ENCODE measurements around the gene TMPRSS4.

Gene TMPRSS4

GRCh38 chr11:118128721-118129470, 52.0 kb downstream of the TMPRSS4 start:
- Histone ChIP-seq H3K9ac (ENCODE audit: low read length) (no peak overlapping the region), H3K36me3 (replicated peaks; ENCODE audit: insufficient read depth, low read length) (no peaks in the 10 kb centered on the region), H3K4me1 (ENCODE audit: low read length) (no peaks in the 10 kb centered on the region), H3K9me3 (replicated peaks; ENCODE audit: insufficient read depth, low read length) (no peaks in the 10 kb centered on the region), H3K9me2 (replicated peaks; ENCODE audit: insufficient read depth, low read length) (no peaks in the 10 kb centered on the region), H3K4me2 (ENCODE audit: low read depth, low read length) (no peak overlapping the region), H3F3A (ENCODE audit: insufficient read depth, low read length) (no peaks in the 10 kb centered on the region), H3K27me3 (replicated peaks; ENCODE audit: insufficient read depth, low read length) (no peaks in the 10 kb centered on the region), H4K20me1 (ENCODE audit: insufficient read depth, low read length) (no peaks in the 10 kb centered on the region), H3K27ac (ENCODE audit: low read length) (no peak overlapping the region), H2AFZ (ENCODE audit: low read length) (no peak overlapping the region), H3K4me3 (ENCODE audit: low read length) (no peak overlapping the region), H3K79me2 (ENCODE audit: low read length) (no peaks in the 10 kb centered on the region)
- no peak for TF ChIP-seq EZH2phosphoT487 (IDR thresholded peaks at IDR 0.05; ENCODE audit: low read length)
- no peak for TF ChIP-seq EZH2 (optimal IDR thresholded peaks at IDR 0.05; ENCODE audit: low read depth, low read length)
- TF ChIP-seq, protein P1, sequence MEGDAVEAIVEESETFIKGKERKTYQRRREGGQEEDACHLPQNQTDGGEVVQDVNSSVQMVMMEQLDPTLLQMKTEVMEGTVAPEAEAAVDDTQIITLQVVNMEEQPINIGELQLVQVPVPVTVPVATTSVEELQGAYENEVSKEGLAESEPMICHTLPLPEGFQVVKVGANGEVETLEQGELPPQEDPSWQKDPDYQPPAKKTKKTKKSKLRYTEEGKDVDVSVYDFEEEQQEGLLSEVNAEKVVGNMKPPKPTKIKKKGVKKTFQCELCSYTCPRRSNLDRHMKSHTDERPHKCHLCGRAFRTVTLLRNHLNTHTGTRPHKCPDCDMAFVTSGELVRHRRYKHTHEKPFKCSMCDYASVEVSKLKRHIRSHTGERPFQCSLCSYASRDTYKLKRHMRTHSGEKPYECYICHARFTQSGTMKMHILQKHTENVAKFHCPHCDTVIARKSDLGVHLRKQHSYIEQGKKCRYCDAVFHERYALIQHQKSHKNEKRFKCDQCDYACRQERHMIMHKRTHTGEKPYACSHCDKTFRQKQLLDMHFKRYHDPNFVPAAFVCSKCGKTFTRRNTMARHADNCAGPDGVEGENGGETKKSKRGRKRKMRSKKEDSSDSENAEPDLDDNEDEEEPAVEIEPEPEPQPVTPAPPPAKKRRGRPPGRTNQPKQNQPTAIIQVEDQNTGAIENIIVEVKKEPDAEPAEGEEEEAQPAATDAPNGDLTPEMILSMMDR (IDR thresholded peaks at IDR 0.05; ENCODE audit: low read length), result no peak
- no peak for DNase-seq

DNA sequence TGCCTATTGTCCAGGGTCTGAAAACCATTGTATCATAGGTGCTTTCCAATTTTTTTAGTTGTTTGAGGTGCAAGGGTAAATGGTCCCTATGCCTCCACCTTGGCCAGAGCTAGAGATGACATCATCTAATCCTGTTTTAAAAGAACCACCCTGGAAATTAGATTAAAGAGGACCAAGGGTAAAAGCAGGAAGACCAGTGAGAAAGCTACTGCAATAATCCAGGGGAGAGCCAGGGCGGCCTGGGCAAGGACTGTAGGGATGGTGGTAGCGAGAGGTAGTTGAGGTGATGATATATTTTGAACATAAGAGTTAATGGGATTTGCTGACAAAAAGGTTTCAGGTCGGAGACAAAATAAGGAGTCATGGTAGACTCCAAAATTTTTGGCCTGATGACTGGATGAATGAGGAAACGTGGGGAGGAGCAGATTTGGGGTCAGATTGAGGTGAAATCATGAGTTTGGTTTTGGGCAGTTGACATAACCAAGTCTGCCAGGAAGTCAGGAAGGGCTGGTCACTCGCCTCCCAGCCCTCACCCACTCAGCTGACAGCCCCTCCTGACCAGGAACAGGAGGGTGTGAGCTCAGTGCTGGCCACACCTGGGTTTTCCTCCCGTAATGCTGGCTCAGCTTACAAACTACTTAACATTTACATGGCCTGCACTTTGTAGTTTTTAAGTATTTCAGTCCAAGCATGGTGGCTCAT, 52.7 kb downstream of the TMPRSS4 start:
- DNase-seq, result no peak
- no peak overlapping the region for H3K9ac ChIP-seq (ENCODE audit: low read length)
- H4K20me1 ChIP-seq (ENCODE audit: insufficient read depth, low read length), result no peaks in the 10 kb centered on the region

DNA sequence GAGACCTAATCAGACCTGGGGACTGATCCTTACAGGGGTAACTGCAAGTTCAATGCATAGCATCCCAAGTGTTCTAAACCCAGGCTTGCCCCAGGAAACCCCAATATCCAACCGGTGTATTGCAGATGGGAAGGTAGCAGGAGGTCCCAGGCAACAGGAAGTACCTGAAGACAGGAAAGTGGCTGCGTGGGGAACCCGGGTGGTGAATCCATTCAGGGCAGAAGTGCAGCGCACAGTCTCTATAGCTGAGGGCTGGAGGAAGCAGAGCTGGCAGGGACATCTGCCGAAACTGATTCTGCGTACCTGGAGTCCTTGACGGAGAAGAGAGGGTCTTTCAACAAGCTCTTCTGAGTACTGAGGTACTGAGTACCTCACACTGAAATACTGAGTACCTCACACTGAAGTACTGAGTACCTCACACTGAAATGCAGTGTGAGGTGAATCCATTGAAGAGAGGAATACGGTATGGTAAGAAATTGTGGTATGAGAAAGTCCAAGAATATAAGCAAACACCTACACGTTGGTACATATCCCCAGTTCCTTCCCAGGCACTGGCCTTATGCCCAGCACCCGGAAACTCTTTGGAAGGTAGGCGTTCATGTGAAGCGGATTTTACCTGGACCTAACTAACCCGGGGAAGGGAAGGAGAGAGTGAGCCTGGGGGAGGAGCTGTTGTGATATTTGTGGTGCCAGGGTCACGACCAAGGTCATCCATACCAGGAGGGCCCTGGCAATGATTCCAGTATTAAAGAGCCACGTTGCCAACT, 55.7 kb downstream of the TMPRSS4 start:
- Histone ChIP-seq H3K9me3 (replicated peaks; ENCODE audit: insufficient read depth, low read length) (no peaks in the 10 kb centered on the region), H3K27ac (ENCODE audit: low read length) (no peak overlapping the region), H3K36me3 (replicated peaks; ENCODE audit: insufficient read depth, low read length) (no peaks in the 10 kb centered on the region), H3K9me2 (replicated peaks; ENCODE audit: insufficient read depth, low read length) (no peaks in the 10 kb centered on the region), H3K27me3 (replicated peaks; ENCODE audit: insufficient read depth, low read length) (peaks cover 12% of the 10 kb centered on the region), H2AFZ (ENCODE audit: low read length) (no peak overlapping the region), H3K4me1 (ENCODE audit: low read length) (no peaks in the 10 kb centered on the region), H3F3A (ENCODE audit: insufficient read depth, low read length) (no peaks in the 10 kb centered on the region), H3K4me2 (ENCODE audit: low read depth, low read length) (no peak overlapping the region), H3K79me2 (ENCODE audit: low read length) (no peaks in the 10 kb centered on the region), H3K9ac (ENCODE audit: low read length) (no peak overlapping the region), H4K20me1 (ENCODE audit: insufficient read depth, low read length) (no peaks in the 10 kb centered on the region), H3K4me3 (ENCODE audit: low read length) (no peak overlapping the region)
- DNase-seq, result no peak
- TF ChIP-seq EZH2 (optimal IDR thresholded peaks at IDR 0.05; ENCODE audit: low read depth, low read length) (no peak), EZH2phosphoT487 (IDR thresholded peaks at IDR 0.05; ENCODE audit: low read length) (no peak)
- TF ChIP-seq, protein P1 (IDR thresholded peaks at IDR 0.05; ENCODE audit: low read length), result no peak

More for the DNA sequence above, 52.7 kb downstream of the TMPRSS4 start:
- H3F3A ChIP-seq (ENCODE audit: insufficient read depth, low read length), result no peaks in the 10 kb centered on the region
- H3K27ac ChIP-seq (ENCODE audit: low read length), result no peak overlapping the region
- TF ChIP-seq EZH2phosphoT487 (IDR thresholded peaks at IDR 0.05; ENCODE audit: low read length) (no peak), EZH2 (optimal IDR thresholded peaks at IDR 0.05; ENCODE audit: low read depth, low read length) (no peak)
- TF ChIP-seq, protein P1 (IDR thresholded peaks at IDR 0.05; ENCODE audit: low read length), result no peak
- H3K4me3 ChIP-seq (ENCODE audit: low read length), result no peak overlapping the region
- H3K9me2 ChIP-seq (replicated peaks; ENCODE audit: insufficient read depth, low read length), result no peaks in the 10 kb centered on the region
- peaks cover 3% of the 10 kb centered on the region for H3K27me3 ChIP-seq (replicated peaks; ENCODE audit: insufficient read depth, low read length)
- no peak overlapping the region for H2AFZ ChIP-seq (ENCODE audit: low read length)
- no peaks in the 10 kb centered on the region for H3K9me3 ChIP-seq (replicated peaks; ENCODE audit: insufficient read depth, low read length)
- H3K36me3 ChIP-seq (replicated peaks; ENCODE audit: insufficient read depth, low read length), result no peaks in the 10 kb centered on the region
- no peaks in the 10 kb centered on the region for H3K79me2 ChIP-seq (ENCODE audit: low read length)
- H3K4me1 ChIP-seq (ENCODE audit: low read length), result no peaks in the 10 kb centered on the region
- H3K4me2 ChIP-seq (ENCODE audit: low read depth, low read length), result no peak overlapping the region
